ENCODE measurements around the gene BHMT.

Gene BHMT

GRCh38 chr5:79075646-79076426 lies 35.8 kb upstream of the BHMT start:
- TF ChIP-seq POLR2A (IDR thresholded peaks at IDR 0.05; ENCODE audit: extremely low read depth, insufficient read length) (no peak), MYC (IDR thresholded peaks at IDR 0.05; ENCODE audit: low read depth, low read length) (no peak), MAX (IDR thresholded peaks at IDR 0.05; ENCODE audit: low read depth, low read length) (no peak)
- TF ChIP-seq, protein P1, sequence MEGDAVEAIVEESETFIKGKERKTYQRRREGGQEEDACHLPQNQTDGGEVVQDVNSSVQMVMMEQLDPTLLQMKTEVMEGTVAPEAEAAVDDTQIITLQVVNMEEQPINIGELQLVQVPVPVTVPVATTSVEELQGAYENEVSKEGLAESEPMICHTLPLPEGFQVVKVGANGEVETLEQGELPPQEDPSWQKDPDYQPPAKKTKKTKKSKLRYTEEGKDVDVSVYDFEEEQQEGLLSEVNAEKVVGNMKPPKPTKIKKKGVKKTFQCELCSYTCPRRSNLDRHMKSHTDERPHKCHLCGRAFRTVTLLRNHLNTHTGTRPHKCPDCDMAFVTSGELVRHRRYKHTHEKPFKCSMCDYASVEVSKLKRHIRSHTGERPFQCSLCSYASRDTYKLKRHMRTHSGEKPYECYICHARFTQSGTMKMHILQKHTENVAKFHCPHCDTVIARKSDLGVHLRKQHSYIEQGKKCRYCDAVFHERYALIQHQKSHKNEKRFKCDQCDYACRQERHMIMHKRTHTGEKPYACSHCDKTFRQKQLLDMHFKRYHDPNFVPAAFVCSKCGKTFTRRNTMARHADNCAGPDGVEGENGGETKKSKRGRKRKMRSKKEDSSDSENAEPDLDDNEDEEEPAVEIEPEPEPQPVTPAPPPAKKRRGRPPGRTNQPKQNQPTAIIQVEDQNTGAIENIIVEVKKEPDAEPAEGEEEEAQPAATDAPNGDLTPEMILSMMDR (IDR thresholded peaks at IDR 0.05; ENCODE audit: low read depth, low read length): no peak
- no peak for DNase-seq (ENCODE audit: low read depth)

DNA sequence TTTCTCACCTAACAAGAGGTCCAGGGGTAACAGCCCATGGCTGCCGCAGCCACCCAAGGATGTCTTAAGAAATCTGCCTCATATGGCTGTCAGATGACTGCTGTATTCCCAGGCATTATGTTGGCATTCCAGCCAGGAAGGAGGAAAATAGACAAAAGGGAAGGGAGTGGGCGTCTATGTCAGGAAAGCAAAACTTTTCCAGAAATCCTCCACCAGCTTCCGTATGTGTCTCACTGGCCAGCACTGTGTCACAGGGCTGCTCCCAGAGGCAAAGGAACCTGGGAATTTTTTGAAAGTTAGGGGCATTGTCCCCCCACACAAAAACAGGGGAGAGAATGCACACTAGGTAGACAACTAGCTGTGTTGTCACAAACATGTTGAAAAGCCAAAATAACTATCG lies 34.8 kb upstream of the BHMT start:
- H3K4me3 ChIP-seq (ENCODE audit: low read depth, low read length): no peak overlapping the region
- TF ChIP-seq MAX (IDR thresholded peaks at IDR 0.05; ENCODE audit: low read depth, low read length): no peak
- no peak for TF ChIP-seq POLR2A (IDR thresholded peaks at IDR 0.05; ENCODE audit: extremely low read depth, insufficient read length)
- no peak for TF ChIP-seq MYC (IDR thresholded peaks at IDR 0.05; ENCODE audit: low read depth, low read length)
- TF ChIP-seq, protein P1 (IDR thresholded peaks at IDR 0.05; ENCODE audit: low read depth, low read length): no peak
- no peak for DNase-seq (ENCODE audit: low read depth)

More at GRCh38 chr5:79075646-79076426, 35.8 kb upstream of the BHMT start:
- H3K4me3 ChIP-seq (ENCODE audit: low read depth, low read length): no peak overlapping the region

DNA sequence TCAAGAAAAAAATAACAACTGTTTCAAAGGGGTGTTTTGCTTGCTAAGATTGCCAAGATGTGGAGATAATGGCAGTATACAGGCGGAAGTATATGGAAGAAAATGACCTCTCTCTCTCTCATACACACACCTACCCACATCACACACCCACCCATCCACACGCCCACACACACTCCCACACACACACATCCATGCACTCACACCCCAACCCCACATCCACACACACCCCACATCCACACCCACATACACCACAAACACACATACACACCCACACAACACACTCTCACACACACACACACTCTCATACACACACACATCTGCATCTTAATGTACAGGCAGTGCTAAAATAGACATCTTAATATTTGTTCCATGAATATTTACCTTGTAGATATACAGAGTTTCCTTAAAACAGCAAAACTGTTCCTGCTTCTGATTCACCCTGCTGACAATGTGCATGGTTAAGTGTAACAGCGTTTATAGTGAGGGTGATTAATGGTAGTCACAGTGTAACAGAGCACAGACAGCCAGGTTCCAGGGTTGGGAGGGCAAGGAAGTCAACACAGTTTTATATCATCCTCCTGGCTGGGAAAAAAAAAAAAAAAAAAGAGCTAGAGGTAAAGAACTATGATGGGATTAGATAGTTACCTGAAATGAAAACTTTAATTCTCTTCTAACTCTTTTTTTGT lies 33.8 kb upstream of the BHMT start:
- TF ChIP-seq, protein P1 (IDR thresholded peaks at IDR 0.05; ENCODE audit: low read depth, low read length): no peak
- TF ChIP-seq POLR2A (IDR thresholded peaks at IDR 0.05; ENCODE audit: extremely low read depth, insufficient read length) (no peak), MYC (IDR thresholded peaks at IDR 0.05; ENCODE audit: low read depth, low read length) (no peak), MAX (IDR thresholded peaks at IDR 0.05; ENCODE audit: low read depth, low read length) (no peak)
- no peak overlapping the region for H3K4me3 ChIP-seq (ENCODE audit: low read depth, low read length)
- DNase-seq (ENCODE audit: low read depth): no peak

GRCh38 chr5:79080804-79081203 lies 30.8 kb upstream of the BHMT start:
- no peak for TF ChIP-seq MAX (IDR thresholded peaks at IDR 0.05; ENCODE audit: low read depth, low read length)
- TF ChIP-seq, protein P1 (IDR thresholded peaks at IDR 0.05; ENCODE audit: low read depth, low read length): no peak
- no peak for TF ChIP-seq POLR2A (IDR thresholded peaks at IDR 0.05; ENCODE audit: extremely low read depth, insufficient read length)
- TF ChIP-seq MYC (IDR thresholded peaks at IDR 0.05; ENCODE audit: low read depth, low read length): no peak
- no peak for DNase-seq (ENCODE audit: low read depth)
- no peak overlapping the region for H3K4me3 ChIP-seq (ENCODE audit: low read depth, low read length)

DNA sequence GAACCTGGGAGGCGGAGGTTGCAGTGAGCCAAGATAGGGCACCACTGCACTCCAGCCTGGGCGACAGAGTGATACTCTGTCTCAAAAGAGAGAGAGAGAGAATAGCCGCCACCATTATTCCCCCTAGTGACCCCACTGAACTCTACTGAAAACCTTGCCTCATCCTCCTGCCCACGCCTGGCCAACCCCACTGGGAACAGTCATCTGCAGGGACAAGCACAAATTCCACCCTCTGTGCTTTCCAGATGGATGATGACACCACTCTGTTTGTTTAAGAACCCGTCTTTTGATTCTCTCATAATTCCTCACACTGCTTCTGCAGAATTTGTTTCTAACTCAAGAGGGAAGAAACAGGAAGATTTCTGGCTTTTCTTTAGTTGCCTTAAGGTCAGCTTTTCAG lies 29.8 kb upstream of the BHMT start:
- TF ChIP-seq, protein P1 (IDR thresholded peaks at IDR 0.05; ENCODE audit: low read depth, low read length): no peak
- TF ChIP-seq POLR2A (IDR thresholded peaks at IDR 0.05; ENCODE audit: extremely low read depth, insufficient read length): no peak
- no peak for TF ChIP-seq MAX (IDR thresholded peaks at IDR 0.05; ENCODE audit: low read depth, low read length)
- TF ChIP-seq MYC (IDR thresholded peaks at IDR 0.05; ENCODE audit: low read depth, low read length): no peak
- DNase-seq (ENCODE audit: low read depth): no peak
- no peak overlapping the region for H3K4me3 ChIP-seq (ENCODE audit: low read depth, low read length)
